SK-N-SH treated with all-trans-retinoic acid at 6 μM for 48 hours (cell line): ENCODE results near the gene BCAT1.
"Not testable (repeated sequence)": the region's sequence is repeated elsewhere in the genome, so short reads cannot be mapped to it uniquely, and the experiment has no call there.

ENCODE experiments used
- ATAC-seq: fragments of 200-7000 bp; cut with Tn5 transposase; 3 replicates; pipeline ENCODE4 v1.9.1; 2020; ENCODE audit warnings: mild to moderate bottlenecking, moderate library complexity
- ARNTL ChIP-seq: fragments of 450-650 bp; formaldehyde crosslinking; IDR thresholded peaks from 2 replicates; pipeline ENCODE4 v1.5.0; 2020; ENCODE audit warnings: low read depth, mild to moderate bottlenecking, moderate library complexity, borderline replicate concordance
- BACH2 ChIP-seq: fragments of 250-450 bp; sonication (Bioruptor Pico); IDR thresholded peaks from 2 replicates; pipeline ENCODE4 v1.9.0; 2021; ENCODE audit warnings: mild to moderate bottlenecking, borderline replicate concordance
- CREB5 ChIP-seq: fragments of 250-450 bp; sonication (Bioruptor Pico); IDR thresholded peaks from 2 replicates; pipeline ENCODE4 v1.5.1; 2020; ENCODE audit warnings: low read depth, mild to moderate bottlenecking, moderate library complexity
- CSDC2 ChIP-seq: fragments of 250-450 bp; sonication (Bioruptor Pico); IDR thresholded peaks from 2 replicates; pipeline ENCODE4 v1.5.0; 2020; ENCODE audit warnings: mild to moderate bottlenecking, moderate library complexity
- CSRNP3 ChIP-seq: fragments of 250-450 bp; sonication (Bioruptor Pico); IDR thresholded peaks from 2 replicates; pipeline ENCODE4 v1.5.1; 2021; ENCODE audit warnings: mild to moderate bottlenecking, moderate library complexity
- ESRRG ChIP-seq: fragments of 250-450 bp; sonication (Bioruptor Pico); IDR thresholded peaks from 2 replicates; pipeline ENCODE4 v1.6.1; 2021; ENCODE audit warnings: mild to moderate bottlenecking
- GLIS3 ChIP-seq: fragments of 250-450 bp; sonication (Bioruptor Pico); IDR thresholded peaks from 2 replicates; pipeline ENCODE4 v1.5.0; 2020; ENCODE audit warnings: mild to moderate bottlenecking, moderate library complexity
- ISL1 ChIP-seq: fragments of 250-450 bp; sonication (Bioruptor Pico); IDR thresholded peaks from 2 replicates; pipeline ENCODE4 v2.1.2; 2022; ENCODE audit warnings: mild to moderate bottlenecking, moderate library complexity
- OSR1 ChIP-seq: fragments of 250-450 bp; sonication (Bioruptor Pico); IDR thresholded peaks from 2 replicates; pipeline ENCODE4 v1.8.0; 2022; ENCODE audit warnings: moderate library complexity, mild to moderate bottlenecking, inconsistent platforms
- PATZ1 ChIP-seq: fragments of 250-450 bp; sonication (Bioruptor Pico); IDR thresholded peaks from 2 replicates; pipeline ENCODE4 v1.8.0; 2020; ENCODE audit warnings: mild to moderate bottlenecking, moderate library complexity, borderline replicate concordance
- POU6F1 ChIP-seq: fragments of 250-450 bp; sonication (Bioruptor Pico); IDR thresholded peaks from 2 replicates; pipeline ENCODE4 v1.8.0; 2021; ENCODE audit warnings: low read depth, mild to moderate bottlenecking, moderate library complexity, borderline replicate concordance
- PPARA ChIP-seq: fragments of 250-450 bp; sonication (Bioruptor Pico); IDR thresholded peaks from 2 replicates; pipeline ENCODE4 v1.5.0; 2020; ENCODE audit warnings: mild to moderate bottlenecking, borderline replicate concordance
- RARB ChIP-seq: fragments of 250-450 bp; sonication (Bioruptor Pico); IDR thresholded peaks from 2 replicates; pipeline ENCODE4 v1.8.0; 2021; ENCODE audit warnings: mild to moderate bottlenecking, moderate library complexity
- SNAI2 ChIP-seq: fragments of 250-450 bp; sonication (Bioruptor Pico); IDR thresholded peaks from 2 replicates; pipeline ENCODE4 v1.5.0; 2020; ENCODE audit warnings: mild to moderate bottlenecking, moderate library complexity
- TCF4 ChIP-seq: fragments of 250-450 bp; sonication (Bioruptor Pico); IDR thresholded peaks from 2 replicates; pipeline ENCODE4 v1.8.0; 2021; ENCODE audit warnings: mild to moderate bottlenecking, moderate library complexity, borderline replicate concordance
- TSHZ2 ChIP-seq: fragments of 250-450 bp; sonication (Bioruptor Pico); IDR thresholded peaks from 2 replicates; pipeline ENCODE4 v1.5.0; 2020; ENCODE audit warnings: mild to moderate bottlenecking, moderate library complexity
- ZC3H10 ChIP-seq: fragments of 250-450 bp; sonication (Bioruptor Pico); IDR thresholded peaks from 2 replicates; pipeline ENCODE4 v1.5.1; 2021; ENCODE audit warnings: mild to moderate bottlenecking, moderate library complexity
- ZFP3 ChIP-seq: fragments of 250-450 bp; sonication (Bioruptor Pico); IDR thresholded peaks from 2 replicates; pipeline ENCODE4 v1.5.0; 2020; ENCODE audit warnings: mild to moderate bottlenecking, moderate library complexity
- ZFP30 ChIP-seq: fragments of 450-650 bp; formaldehyde crosslinking; IDR thresholded peaks from 2 replicates; pipeline ENCODE4 v1.5.0; 2022; ENCODE audit warnings: mild to moderate bottlenecking, moderate library complexity
- ZNF565 ChIP-seq: fragments of 450-650 bp; formaldehyde crosslinking; conservative IDR thresholded peaks from 2 replicates; pipeline ENCODE4 v1.5.0; 2020; ENCODE audit warnings: low read depth, mild to moderate bottlenecking, moderate library complexity
- ZNF70 ChIP-seq: fragments of 450-650 bp; formaldehyde crosslinking; IDR thresholded peaks from 2 replicates; pipeline ENCODE4 v1.5.0; 2020; ENCODE audit warnings: mild to moderate bottlenecking, moderate library complexity
- ZNF8 ChIP-seq: fragments of 450-650 bp; formaldehyde crosslinking; IDR thresholded peaks from 2 replicates; pipeline ENCODE4 v1.5.0; 2020; ENCODE audit warnings: mild to moderate bottlenecking, moderate library complexity

The BCAT1 gene

GRCh38 chr12:24875014-24875413 lies 73.9 kb downstream of the BCAT1 start:
- TF ChIP-seq OSR1 (CRISPR knock-in tag), result no peak
- TF ChIP-seq CSDC2 (CRISPR knock-in tag), result no peak
- no peak for TF ChIP-seq BACH2
- TF ChIP-seq TCF4, result no peak
- TF ChIP-seq ZFP30, result no peak
- no peak for TF ChIP-seq SNAI2 (CRISPR knock-in tag)
- no peak for TF ChIP-seq ZNF70 (CRISPR knock-in tag)
- no peak for TF ChIP-seq ZNF565 (CRISPR knock-in tag)
- TF ChIP-seq ARNTL (CRISPR knock-in tag), result no peak
- TF ChIP-seq RARB (CRISPR knock-in tag), result no peak
- TF ChIP-seq PPARA (CRISPR knock-in tag), result no peak
- no peak for TF ChIP-seq ZC3H10 (CRISPR knock-in tag)
- TF ChIP-seq ESRRG (CRISPR knock-in tag), result no peak
- no peak for TF ChIP-seq ZNF8
- TF ChIP-seq GLIS3 (CRISPR knock-in tag), result no peak
- no peak for TF ChIP-seq ISL1
- no peak for TF ChIP-seq ZFP3
- TF ChIP-seq POU6F1 (CRISPR knock-in tag), result no peak
- no peak for ATAC-seq

- TF ChIP-seq ZNF8 (no peak), ZNF565 (CRISPR knock-in tag) (no peak), ARNTL (CRISPR knock-in tag) (no peak), PPARA (CRISPR knock-in tag) (no peak), ESRRG (CRISPR knock-in tag) (no peak), RARB (CRISPR knock-in tag) (no peak), SNAI2 (CRISPR knock-in tag) (no peak), CSRNP3 (CRISPR knock-in tag) (no peak), CREB5 (CRISPR knock-in tag) (no peak), CSDC2 (CRISPR knock-in tag) (no peak), POU6F1 (CRISPR knock-in tag) (no peak), OSR1 (CRISPR knock-in tag) (no peak)
- ATAC-seq, result no peak
Measured at GRCh38 chr12:24872211-24872610, 76.7 kb downstream of the BCAT1 start.

GRCh38 chr12:24866139-24866538 lies 82.8 kb downstream of the BCAT1 start:
- ATAC-seq, result not testable (repeated sequence)

GRCh38 chr12:24864796-24865125 lies 84.1 kb downstream of the BCAT1 start:
- no peak; the same call in 2 of the 3 replicates for ATAC-seq
- TF ChIP-seq ZFP3 (no peak), CSRNP3 (CRISPR knock-in tag) (no peak), PATZ1 (CRISPR knock-in tag) (no peak), ZFP30 (no peak), RARB (CRISPR knock-in tag) (no peak), BACH2 (no peak), ZNF565 (CRISPR knock-in tag) (no peak), ZC3H10 (CRISPR knock-in tag) (no peak), OSR1 (CRISPR knock-in tag) (no peak), ARNTL (CRISPR knock-in tag) (no peak), SNAI2 (CRISPR knock-in tag) (no peak), TSHZ2 (CRISPR knock-in tag) (no peak), ESRRG (CRISPR knock-in tag) (no peak), CREB5 (CRISPR knock-in tag) (no peak)
